Measurements from ENCODE around the gene ZNF593OS. TPM values are rescaled to one million over a fixed set of nuclear protein-coding genes. Genes with fewer than 3 reads are reported as not detected.

Gene ZNF593OS
- total RNA-seq, 4 donors from 2014 or later, result 0.66 TPM; not detected in 2

DNA sequence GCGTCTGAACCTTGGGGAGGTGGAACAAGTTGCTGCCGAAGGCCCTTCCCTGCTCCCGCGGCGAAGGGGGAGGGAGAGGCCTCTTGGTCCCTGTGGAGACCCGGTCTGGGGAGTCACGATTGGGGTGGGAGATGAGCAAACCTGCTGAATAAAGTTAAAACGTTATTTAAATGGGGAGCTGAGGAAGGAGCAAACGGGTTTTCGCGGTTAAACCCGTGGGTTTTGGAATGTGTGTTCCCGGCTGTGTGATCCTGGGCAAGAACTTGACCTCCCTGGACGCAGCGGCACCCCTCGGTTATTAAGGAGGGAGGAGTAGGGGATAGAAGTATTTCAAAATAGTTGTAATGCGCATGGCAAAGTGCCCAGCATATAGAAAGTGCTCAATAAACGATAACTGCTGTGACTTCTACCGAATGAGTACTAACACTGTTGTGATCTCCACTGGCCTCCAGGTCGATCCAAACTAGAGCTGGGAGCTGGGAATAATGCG lies 9.4 kb downstream of the ZNF593OS start:
- Histone ChIP-seq H3K27ac (peak overlapping the region; percentile 78 to 87 (median 84)), H3K9me3 (no peaks in the 10 kb centered on the region), H3K36me3 (no peaks in the 10 kb centered on the region), H3K4me1 (peaks cover 7 to 14% of the 10 kb centered on the region in 2 donors), H3K27me3 (no peaks in the 10 kb centered on the region), H3K4me3 (peak overlapping the region; percentile 57 to 76 (median 68))
- TF ChIP-seq POLR2A (IDR thresholded peaks at IDR 0.05), result no peak
- TF ChIP-seq, protein P1, sequence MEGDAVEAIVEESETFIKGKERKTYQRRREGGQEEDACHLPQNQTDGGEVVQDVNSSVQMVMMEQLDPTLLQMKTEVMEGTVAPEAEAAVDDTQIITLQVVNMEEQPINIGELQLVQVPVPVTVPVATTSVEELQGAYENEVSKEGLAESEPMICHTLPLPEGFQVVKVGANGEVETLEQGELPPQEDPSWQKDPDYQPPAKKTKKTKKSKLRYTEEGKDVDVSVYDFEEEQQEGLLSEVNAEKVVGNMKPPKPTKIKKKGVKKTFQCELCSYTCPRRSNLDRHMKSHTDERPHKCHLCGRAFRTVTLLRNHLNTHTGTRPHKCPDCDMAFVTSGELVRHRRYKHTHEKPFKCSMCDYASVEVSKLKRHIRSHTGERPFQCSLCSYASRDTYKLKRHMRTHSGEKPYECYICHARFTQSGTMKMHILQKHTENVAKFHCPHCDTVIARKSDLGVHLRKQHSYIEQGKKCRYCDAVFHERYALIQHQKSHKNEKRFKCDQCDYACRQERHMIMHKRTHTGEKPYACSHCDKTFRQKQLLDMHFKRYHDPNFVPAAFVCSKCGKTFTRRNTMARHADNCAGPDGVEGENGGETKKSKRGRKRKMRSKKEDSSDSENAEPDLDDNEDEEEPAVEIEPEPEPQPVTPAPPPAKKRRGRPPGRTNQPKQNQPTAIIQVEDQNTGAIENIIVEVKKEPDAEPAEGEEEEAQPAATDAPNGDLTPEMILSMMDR (IDR thresholded peaks at IDR 0.05 in 4 of 5, conservative IDR thresholded peaks at IDR 0.05 in 1 of 5), result peak in 1 of 5 experiments; percentile 3
- intact Hi-C loops (cut with DNase I; ENCODE audit: low total_unique reads) (loop anchor here (5.0 kb wide), 1 partner anchor 125 kb away; no protein-coding TSS in a partner anchor), in situ Hi-C loops (cut with MboI; ENCODE audit: low sequenced_read_pairs in 4 of 4) (loop anchor here in 1 of 4 donors (25.0 kb wide), 2 partner anchors 125 to 275 kb away; partner anchors contain the start of genes PAQR7 and SLC30A2)
- ATAC-seq (no peak), DNase-seq (no peak)

GRCh38 chr1:26161415-26162219 lies 10.0 kb downstream of the ZNF593OS start:
- in situ Hi-C loops (cut with MboI; ENCODE audit: low sequenced_read_pairs in 4 of 4) (loop anchor here in 1 of 4 donors (25.0 kb wide), 2 partner anchors 124 to 274 kb away; partner anchors contain the start of genes PAQR7 and SLC30A2), intact Hi-C loops (cut with DNase I; ENCODE audit: low total_unique reads) (loop anchor here (2.0 to 5.0 kb wide), 2 partner anchors 51 to 124 kb away; partner anchors contain the start of gene PDIK1L)
- H3K36me3 ChIP-seq, result no peaks in the 10 kb centered on the region
- H3K9me3 ChIP-seq, result no peaks in the 10 kb centered on the region
- ATAC-seq (peak; percentile 66 to 78), DNase-seq (peak; percentile 36 to 69)
- TF ChIP-seq, protein P1 (IDR thresholded peaks at IDR 0.05 in 4 of 5, conservative IDR thresholded peaks at IDR 0.05 in 1 of 5), result peak; percentile 20 to 53 (median 36)
- TF ChIP-seq POLR2A (IDR thresholded peaks at IDR 0.05), result peak; percentile 68 to 74
- peak overlapping the region; percentile 57 to 76 (median 68) for H3K4me3 ChIP-seq
- H3K4me1 ChIP-seq, result peaks cover 7 to 14% of the 10 kb centered on the region in 2 donors
- peak overlapping the region; percentile 78 to 87 (median 84) for H3K27ac ChIP-seq
- no peaks in the 10 kb centered on the region for H3K27me3 ChIP-seq

- Histone ChIP-seq H3K4me3 (peak overlapping the region; percentile 57 to 76 (median 68)), H3K27me3 (no peaks in the 10 kb centered on the region), H3K9me3 (no peaks in the 10 kb centered on the region), H3K36me3 (no peaks in the 10 kb centered on the region), H3K27ac (peak overlapping the region; percentile 78 to 87 (median 84)), H3K4me1 (peaks cover 7 to 14% of the 10 kb centered on the region in 2 donors)
- in situ Hi-C loops (cut with MboI; ENCODE audit: low sequenced_read_pairs in 4 of 4), result loop anchor here in 1 of 4 donors (25.0 kb wide), 2 partner anchors 123 to 273 kb away; partner anchors contain the start of genes PAQR7 and SLC30A2
- DNase-seq (no peak), ATAC-seq (peak; percentile 2 to 7)
- TF ChIP-seq, protein P1 (IDR thresholded peaks at IDR 0.05 in 4 of 5, conservative IDR thresholded peaks at IDR 0.05 in 1 of 5), result no peak
- TF ChIP-seq POLR2A (IDR thresholded peaks at IDR 0.05), result no peak
- intact Hi-C loops (cut with DNase I; ENCODE audit: low total_unique reads), result loop anchor here (2.0 to 5.0 kb wide), 2 partner anchors 50 to 123 kb away; partner anchors contain the start of gene PDIK1L
These were observed 10.9 kb downstream of the ZNF593OS start for GRCh38 chr1:26160527-26161414.

GRCh38 chr1:26159743-26160039 lies 11.9 kb downstream of the ZNF593OS start:
- intact Hi-C loops (cut with DNase I; ENCODE audit: low total_unique reads), result loop anchor here (2.0 to 5.0 kb wide), 2 partner anchors 49 to 122 kb away; partner anchors contain the start of gene PDIK1L
- no peak for ATAC-seq
- in situ Hi-C loops (cut with MboI; ENCODE audit: low sequenced_read_pairs in 4 of 4), result loop anchor here in 1 of 4 donors (25.0 kb wide), 2 partner anchors 122 to 272 kb away; partner anchors contain the start of genes PAQR7 and SLC30A2

More at GRCh38 chr1:26159743-26160039, 11.9 kb downstream of the ZNF593OS start:
- no peaks in the 10 kb centered on the region for H3K9me3 ChIP-seq
- no peaks in the 10 kb centered on the region for H3K36me3 ChIP-seq
- no peaks in the 10 kb centered on the region for H3K27me3 ChIP-seq
- peak overlapping the region; percentile 6 to 76 (median 61) for H3K4me3 ChIP-seq
- no peak for DNase-seq
- peak overlapping the region in 3 of 4 donors; percentile 61 to 81 (median 65) for H3K27ac ChIP-seq
- no peak for TF ChIP-seq POLR2A (IDR thresholded peaks at IDR 0.05)
- TF ChIP-seq, protein P1 (IDR thresholded peaks at IDR 0.05 in 4 of 5, conservative IDR thresholded peaks at IDR 0.05 in 1 of 5), result no peak
- peaks cover 7 to 14% of the 10 kb centered on the region in 2 donors for H3K4me1 ChIP-seq
